SK-N-MC (cell line): ENCODE results near the gene XPNPEP1.

Experiments
- EZH2 ChIP-seq: fragments of 200-600 bp; sonication (generic); IDR thresholded peaks from one replicate; pipeline ENCODE4 v1.6.1; 2017; ENCODE audit warnings: antibody characterized with exemption
- FOXP2 ChIP-seq: optimal IDR thresholded peaks from 2 replicates; pipeline ENCODE3; 2011; ENCODE audit warnings: mild to moderate bottlenecking, moderate library complexity; ENCODE audit not compliant: insufficient read depth; ENCODE audit errors: extremely low read length, control extremely low read depth
- POLR2AphosphoS5 ChIP-seq: IDR thresholded peaks from 2 replicates; pipeline ENCODE4 v1.6.1; 2012; ENCODE audit warnings: mild to moderate bottlenecking, low read depth, low read length, borderline replicate concordance

GRCh38 chr10:109831846-109832245, 91.5 kb downstream of the XPNPEP1 start:
- no peak for TF ChIP-seq POLR2AphosphoS5
- no peak for TF ChIP-seq EZH2
- no peak for TF ChIP-seq FOXP2
